ENCODE data around the gene CLCN7.

The CLCN7 gene

GRCh38 chr16:1413684-1414531 is 60.9 kb downstream of the CLCN7 start:
- TF ChIP-seq CTCF (IDR thresholded peaks at IDR 0.05; ENCODE audit: low read depth, low read length) = peak; percentile 44
- H3K4me3 ChIP-seq (ENCODE audit: low read depth, low read length) = peak overlapping the region; percentile 69

GRCh38 chr16:1412847-1413246 is 62.0 kb downstream of the CLCN7 start:
- H3K4me3 ChIP-seq (ENCODE audit: low read depth, low read length) = no peak overlapping the region
- TF ChIP-seq CTCF (IDR thresholded peaks at IDR 0.05; ENCODE audit: low read depth, low read length) = no peak

GRCh38 chr16:1408171-1408837 is 66.5 kb downstream of the CLCN7 start:
- no peak for TF ChIP-seq CTCF (IDR thresholded peaks at IDR 0.05; ENCODE audit: low read depth, low read length)
- peak overlapping the region; percentile 64 for H3K4me3 ChIP-seq (ENCODE audit: low read depth, low read length)

- no peak overlapping the region for H3K4me3 ChIP-seq (ENCODE audit: low read depth, low read length)
- no peak for TF ChIP-seq CTCF (IDR thresholded peaks at IDR 0.05; ENCODE audit: low read depth, low read length)
Measured at GRCh38 chr16:1407753-1408152, 67.1 kb downstream of the CLCN7 start.

- TF ChIP-seq CTCF (IDR thresholded peaks at IDR 0.05; ENCODE audit: low read depth, low read length) = no peak
- H3K4me3 ChIP-seq (ENCODE audit: low read depth, low read length) = no peak overlapping the region
Measured at GRCh38 chr16:1403733-1404132, 71.1 kb downstream of the CLCN7 start.

GRCh38 chr16:1403036-1403435 is 71.8 kb downstream of the CLCN7 start:
- no peak for TF ChIP-seq CTCF (IDR thresholded peaks at IDR 0.05; ENCODE audit: low read depth, low read length)
- H3K4me3 ChIP-seq (ENCODE audit: low read depth, low read length) = no peak overlapping the region

- no peak overlapping the region for H3K4me3 ChIP-seq (ENCODE audit: low read depth, low read length)
- no peak for TF ChIP-seq CTCF (IDR thresholded peaks at IDR 0.05; ENCODE audit: low read depth, low read length)
Measured at GRCh38 chr16:1401758-1402154, 73.1 kb downstream of the CLCN7 start.

All from WI38 (cell line).